H1 (cell line): Measurements from ENCODE around the gene CRTAC1. TPM values are rescaled to one million over a fixed set of nuclear protein-coding genes. Genes with fewer than 3 reads are reported as not detected.

Experiments used
- CTCF ChIA-PET: fragments of 300-600 bp; sonication (Branson Sonifier 250); formaldehyde crosslinking; loops from one replicate; lab custom pipeline; 2021; ENCODE audit not compliant: partially characterized antibody; lab: Charles Lee
- POLR2A ChIA-PET: fragments of 300-600 bp; sonication (Branson Sonifier 250); formaldehyde crosslinking; loops from one replicate; lab custom pipeline; 2021; ENCODE audit warnings: inconsistent platforms; ENCODE audit not compliant: partially characterized antibody; lab: Charles Lee
- DNase-seq, 2 experiments: peaks; one replicate each; pipeline versions ENCODE4 v3.0.0 to v3.0.0-alpha.2; 2010 to 2022; ENCODE audit warnings: low spot score in 2 of 2, low read depth in 1 of 2, mixed read lengths in 1 of 2
- FAIRE-seq: peaks from 2 replicates; lab custom pipeline; 2011; peaks lifted over from hg19 to GRCh38; lab: Jason Lieb, UNC
- H2AFZ ChIP-seq: 2 replicates; pipeline ENCODE4 v1.8.1; 2012; ENCODE audit warnings: low read length, inconsistent platforms
- H2AK5ac ChIP-seq: 2 replicates; pipeline ENCODE4 v1.6.1; 2013; ENCODE audit warnings: low read depth, low read length
- H2BK120ac ChIP-seq: replicated peaks from 2 replicates; pipeline ENCODE3; 2013; ENCODE audit warnings: low read depth, low read length, inconsistent platforms
- H2BK12ac ChIP-seq: 2 replicates; pipeline ENCODE4 v1.6.1; 2013; ENCODE audit warnings: low read depth, low read length
- H2BK15ac ChIP-seq: 2 replicates; pipeline ENCODE4 v1.6.1; 2013; ENCODE audit warnings: low read length
- H2BK20ac ChIP-seq: 2 replicates; pipeline ENCODE4 v1.6.1; 2013; ENCODE audit warnings: low read length
- H2BK5ac ChIP-seq: 2 replicates; pipeline ENCODE4 v1.6.1; 2013; ENCODE audit warnings: low read depth, low read length
- H3K14ac ChIP-seq: 2 replicates; pipeline ENCODE4 v1.6.1; 2013; ENCODE audit warnings: inconsistent platforms; ENCODE audit not compliant: insufficient read length
- H3K18ac ChIP-seq: 2 replicates; pipeline ENCODE4 v1.6.1; 2013; ENCODE audit warnings: low read length; ENCODE audit errors: extremely low read depth
- H3K23ac ChIP-seq: 2 replicates; pipeline ENCODE4 v1.6.1; 2013; ENCODE audit warnings: inconsistent platforms; ENCODE audit not compliant: insufficient read length
- H3K23me2 ChIP-seq: 2 replicates; pipeline ENCODE4 v1.6.1; 2013; ENCODE audit warnings: low read depth, low read length
- H3K27ac ChIP-seq: 2 replicates; pipeline ENCODE4 v1.6.1; 2011; ENCODE audit warnings: low read depth, low read length, inconsistent platforms
- H3K27me3 ChIP-seq, 4 experiments: replicated peaks in 1 of 4; 1 replicate in 1 of 4; 2 replicates in 3 of 4; pipeline versions ENCODE4 v1.6.1 to v1.8.1; 2011 to 2013; ENCODE audit warnings: low read length in 3 of 4, mild to moderate bottlenecking in 3 of 4, inconsistent platforms in 2 of 4, mixed read lengths in 2 of 4, moderate library complexity in 1 of 4; ENCODE audit not compliant: control insufficient read depth in 3 of 4, insufficient read depth in 3 of 4; ENCODE audit errors: extremely low read depth in 1 of 4
- H3K36me3 ChIP-seq, 4 experiments: 2 replicates each; pipeline versions ENCODE4 v1.6.1 to v1.8.1; 2011 to 2013; ENCODE audit warnings: mild to moderate bottlenecking in 4 of 4, low read length in 3 of 4, moderate library complexity in 2 of 4, control low read depth in 1 of 4, inconsistent platforms in 1 of 4; ENCODE audit not compliant: insufficient read depth in 4 of 4, control insufficient read depth in 2 of 4
- H3K4ac ChIP-seq: replicated peaks from 2 replicates; pipeline ENCODE3; 2013; ENCODE audit warnings: low read length, low read depth, mixed read lengths, inconsistent platforms; ENCODE audit not compliant: insufficient read length
- H3K4me1 ChIP-seq, 4 experiments: replicated peaks in 1 of 4; 1 replicate in 1 of 4; 2 replicates in 3 of 4; pipeline versions ENCODE4 v1.6.1 to v1.8.1; 2011 to 2013; ENCODE audit warnings: low read length in 3 of 4, inconsistent platforms in 2 of 4, mixed read lengths in 1 of 4; ENCODE audit not compliant: insufficient read depth in 4 of 4, control insufficient read depth in 3 of 4
- H3K4me2 ChIP-seq, 2 experiments: 2 replicates each; pipeline versions ENCODE4 v1.6.1 to v1.8.1; 2011 to 2013; ENCODE audit warnings: low read depth in 2 of 2, low read length in 2 of 2, control low read depth in 1 of 2, inconsistent platforms in 1 of 2, mild to moderate bottlenecking in 1 of 2; ENCODE audit not compliant: insufficient read depth in 1 of 2
- H3K4me3 ChIP-seq, 4 experiments: fragments of 200-600, 300-600 bp in 1 of 4; sonication (generic), shearing (Covaris generic), sonication (Bioruptor Twin) in 1 of 4; 2 replicates each; pipeline versions ENCODE4 v1.5.1 to v1.8.1; 2011 to 2016; ENCODE audit warnings: low read length in 4 of 4, low read depth in 3 of 4, control low read depth in 2 of 4, inconsistent platforms in 2 of 4, mild to moderate bottlenecking in 2 of 4, mixed read lengths in 1 of 4, moderate library complexity in 1 of 4; ENCODE audit not compliant: insufficient read depth in 2 of 4; ENCODE audit errors: extremely low read depth in 1 of 4
- H3K56ac ChIP-seq: replicated peaks from 2 replicates; pipeline ENCODE3; 2013; ENCODE audit warnings: low read depth, mild to moderate bottlenecking, mixed read lengths, low read length, inconsistent platforms; ENCODE audit not compliant: insufficient read length
- H3K79me1 ChIP-seq: 2 replicates; pipeline ENCODE4 v1.6.1; 2013; ENCODE audit warnings: low read depth, low read length, control low read depth
- H3K79me2 ChIP-seq, 2 experiments: 2 replicates each; pipeline versions ENCODE4 v1.6.1 to v1.8.1; 2012 to 2013; ENCODE audit warnings: low read length in 2 of 2, mild to moderate bottlenecking in 2 of 2, inconsistent platforms in 1 of 2; ENCODE audit not compliant: insufficient read depth in 2 of 2, control insufficient read depth in 1 of 2
- H3K9ac ChIP-seq, 4 experiments: replicated peaks in 1 of 4; 1 replicate in 1 of 4; 2 replicates in 3 of 4; pipeline versions ENCODE4 v1.6.1 to v1.8.1; 2011 to 2013; ENCODE audit warnings: low read depth in 3 of 4, low read length in 3 of 4, control low read depth in 2 of 4, mild to moderate bottlenecking in 2 of 4, moderate library complexity in 2 of 4, inconsistent platforms in 1 of 4; ENCODE audit errors: extremely low read depth in 1 of 4
- H3K9me3 ChIP-seq, 2 experiments: 2 replicates each; pipeline versions ENCODE4 v1.6.1 to v1.8.1; 2012 to 2013; ENCODE audit warnings: mild to moderate bottlenecking in 2 of 2, moderate library complexity in 2 of 2, control low read depth in 1 of 2, inconsistent platforms in 1 of 2, low read depth in 1 of 2, low read length in 1 of 2, mixed read lengths in 1 of 2; ENCODE audit not compliant: insufficient read depth in 2 of 2
- H4K20me1 ChIP-seq, 2 experiments: replicated peaks in 1 of 2; 2 replicates each; pipeline versions ENCODE3 to v1.8.1; 2011 to 2013; ENCODE audit warnings: inconsistent platforms in 2 of 2, low read length in 2 of 2, mild to moderate bottlenecking in 1 of 2; ENCODE audit not compliant: insufficient read depth in 2 of 2, control insufficient read depth in 1 of 2
- H4K5ac ChIP-seq: 2 replicates; pipeline ENCODE4 v1.6.1; 2013; ENCODE audit warnings: low read length, low read depth, mixed read lengths, inconsistent platforms; ENCODE audit not compliant: insufficient read length
- H4K8ac ChIP-seq: 2 replicates; pipeline ENCODE4 v1.8.0; 2013; ENCODE audit warnings: mild to moderate bottlenecking, moderate library complexity, low read length, inconsistent platforms; ENCODE audit not compliant: insufficient read depth; ENCODE audit errors: extremely low read depth
- H4K91ac ChIP-seq: replicated peaks from 2 replicates; pipeline ENCODE3; 2013; ENCODE audit warnings: low read length, mixed read lengths, inconsistent platforms; ENCODE audit not compliant: insufficient read length
- BACH1 ChIP-seq: IDR thresholded peaks from 2 replicates; pipeline ENCODE4 v1.6.1; 2012; ENCODE audit warnings: low read length, improper control_type of control experiment
- BRCA1 ChIP-seq: IDR thresholded peaks from 2 replicates; pipeline ENCODE4 v1.6.1; 2012; ENCODE audit warnings: low read depth, low read length, improper control_type of control experiment
- GTF2F1 ChIP-seq: IDR thresholded peaks from 2 replicates; pipeline ENCODE4 v1.6.1; 2012; ENCODE audit warnings: low read depth, low read length, improper control_type of control experiment, borderline replicate concordance
- JUN ChIP-seq: IDR thresholded peaks from 2 replicates; pipeline ENCODE4 v1.6.1; 2011; ENCODE audit warnings: low read depth, mild to moderate bottlenecking, improper control_type of control experiment, low read length
- NRF1 ChIP-seq: IDR thresholded peaks from 2 replicates; pipeline ENCODE4 v1.6.1; 2011; ENCODE audit warnings: mild to moderate bottlenecking, low read depth, low read length, improper control_type of control experiment
- POU5F1 ChIP-seq: IDR thresholded peaks from 2 replicates; pipeline ENCODE4 v1.6.1; 2011; ENCODE audit warnings: low read depth, mild to moderate bottlenecking, low read length, moderate library complexity
- RAD21 ChIP-seq, 2 experiments: IDR thresholded peaks in 1 of 2; conservative IDR thresholded peaks in 1 of 2; 2 replicates each; pipeline ENCODE4 v1.6.1; 2011; ENCODE audit warnings: low read depth in 2 of 2, low read length in 2 of 2, improper control_type of control experiment in 1 of 2, inconsistent platforms in 1 of 2, mild to moderate bottlenecking in 1 of 2, moderate library complexity in 1 of 2
- SRF ChIP-seq: IDR thresholded peaks from 2 replicates; pipeline ENCODE4 v1.6.1; 2011; ENCODE audit warnings: mild to moderate bottlenecking, low read depth, low read length, moderate library complexity
- YY1 ChIP-seq: IDR thresholded peaks from 2 replicates; pipeline ENCODE4 v1.6.1; 2011; ENCODE audit warnings: low read depth, mild to moderate bottlenecking, low read length
- WGBS, 2 experiments: shearing (Covaris generic) in 1 of 2; methylation state at CpG; one replicate each; pipeline versions ENCODE4 v1.1.6 to v1.1.7; 2013 to 2015; ENCODE audit warnings: low lambda C conversion rate in 2 of 2, mixed read lengths in 2 of 2, inconsistent platforms in 1 of 2, low coverage in 1 of 2, missing lambda C conversion rate in 1 of 2; ENCODE audit not compliant: insufficient replicate concordance in 2 of 2, insufficient coverage in 1 of 2, insufficient read length in 1 of 2; ENCODE audit errors: extremely low coverage in 1 of 2, missing lambda C conversion rate in 1 of 2; 5-methylcytosine and 5-hydroxymethylcytosine counted together
- polyA plus RNA-seq, 7 experiments: library from polyadenylated mRNA; depleted of rRNA in 3 of 7; stranded (reverse) in 5 of 7; unstranded in 2 of 7; fragments of >200 nt in 5 of 7; fragments of 200-250 nt in 2 of 7; gene quantifications; 1 replicate in 5 of 7; 2 replicates in 1 of 7; 4 replicates in 1 of 7; pipeline versions ENCODE4 v1.2.1 to v1.2.3, GENCODE V29; 2011 to 2013; ENCODE audit warnings: missing spikeins in 2 of 7, mixed read lengths in 2 of 7
- total RNA-seq: library from RNA; stranded (reverse); fragmentation: NEBNext Ultra II Directional; extraction: Animal tissue kit (Norgen Biotek cat#: 25700); gene quantifications from 2 replicates; pipeline ENCODE4 v1.2.1, GENCODE V29; 2021
- TF ChIP-seq, protein P1 (sequence below), 3 experiments: IDR thresholded peaks; 1 replicate in 2 of 3; 2 replicates in 1 of 3; pipeline versions ENCODE4 v1.5.1 to v1.6.1; 2011; ENCODE audit warnings: low read length in 3 of 3, mild to moderate bottlenecking in 3 of 3, inconsistent platforms in 2 of 3, low read depth in 1 of 3, moderate library complexity in 1 of 3; ENCODE audit not compliant: insufficient read depth in 1 of 3; ENCODE audit errors: control extremely low read depth in 1 of 3

CRTAC1 gene
- total and polyA plus RNA-seq, 2 of the 8 experiments (the other 6 are each of a cell fraction or from before 2014, with no cell fraction given), result 0.91 to 1.2 TPM

DNA sequence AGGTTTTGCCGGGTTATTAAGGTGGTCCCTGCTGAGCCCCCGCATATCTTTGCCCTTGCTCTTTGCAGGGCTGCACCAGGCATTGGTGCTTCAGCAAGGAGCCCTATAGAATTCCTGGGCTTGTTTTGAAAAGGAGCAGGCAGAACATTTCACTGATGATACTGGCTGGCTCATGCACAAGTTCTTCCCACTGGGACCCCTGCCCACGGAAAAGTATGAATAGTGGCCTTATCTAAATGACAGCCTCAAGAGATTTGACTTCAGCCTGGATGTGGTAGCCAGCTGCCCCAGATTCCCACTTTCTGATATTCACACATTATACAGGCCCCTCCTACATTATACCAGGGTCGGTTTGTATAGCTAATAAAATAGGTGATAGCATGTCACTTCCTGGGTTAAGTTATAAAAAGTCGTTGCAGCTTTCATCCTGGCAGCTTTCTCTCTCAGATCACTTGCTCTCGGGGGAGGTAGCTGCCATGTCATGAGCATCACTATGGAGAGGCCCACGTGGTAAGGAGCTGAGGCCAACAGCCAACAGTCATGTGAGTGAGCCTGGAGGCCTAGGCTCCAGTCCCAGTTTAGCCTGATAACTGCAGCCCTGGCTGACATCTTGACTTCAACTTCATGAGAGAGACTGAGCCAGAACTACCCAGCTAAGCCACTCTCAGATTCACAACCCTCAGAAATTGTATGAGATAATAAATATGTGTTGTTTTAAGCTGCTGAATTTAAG lies 16.8 kb upstream of the CRTAC1 start:
- no peak overlapping the region for H2AFZ ChIP-seq
- DNase-seq, result no peak
- no peak overlapping the region for H3K14ac ChIP-seq
- no peak overlapping the region for H3K18ac ChIP-seq
- no peak overlapping the region for H2BK20ac ChIP-seq
- H3K4me2 ChIP-seq, result no peak overlapping the region
- no peak overlapping the region for H4K8ac ChIP-seq
- no peaks in the 10 kb centered on the region for H3K23me2 ChIP-seq
- H2BK12ac ChIP-seq, result no peak overlapping the region
- no peak overlapping the region for H3K27ac ChIP-seq
- no peaks in the 10 kb centered on the region for H4K20me1 ChIP-seq
- H2BK15ac ChIP-seq, result no peak overlapping the region
- no peak for FAIRE-seq
- no peak overlapping the region for H3K4me3 ChIP-seq
- H3K27me3 ChIP-seq, result peaks cover 0 to 12% (median 6%) of the 10 kb centered on the region in 4 experiments; a peak in 4 of 7 replicates
- H4K91ac ChIP-seq, result no peak overlapping the region
- H3K79me1 ChIP-seq, result no peaks in the 10 kb centered on the region
- CTCF ChIA-PET, result interaction anchor here (1.0 to 19.6 kb wide), 18 partner anchors 16 to 262 kb away, joined by 3 to 318 read pairs (median 4); partner anchors contain the start of gene CRTAC1
- WGBS, 2 experiments, result 79% methylated on average over 7 of the region's 7 CpGs; no CpG with 5 or more reads in 1 of the 2 experiments
- no peak overlapping the region for H2BK5ac ChIP-seq
- no peaks in the 10 kb centered on the region for H3K79me2 ChIP-seq
- no peak overlapping the region for H3K23ac ChIP-seq
- H3K4me1 ChIP-seq, result no peaks in the 10 kb centered on the region
- POLR2A ChIA-PET, result no interaction called here
- no peaks in the 10 kb centered on the region for H3K36me3 ChIP-seq
- H3K4ac ChIP-seq, result no peak overlapping the region
- H2BK120ac ChIP-seq, result no peak overlapping the region
- no peak overlapping the region for H2AK5ac ChIP-seq
- no peak overlapping the region for H3K9ac ChIP-seq
- H3K9me3 ChIP-seq, result no peaks in the 10 kb centered on the region
- no peak overlapping the region for H4K5ac ChIP-seq
- no peak overlapping the region for H3K56ac ChIP-seq
- TF ChIP-seq NRF1 (no peak), JUN (no peak), BACH1 (no peak), SRF (no peak), POU5F1 (no peak), BRCA1 (no peak), RAD21 (IDR thresholded peaks at IDR 0.05 in 1 of 2, conservative IDR thresholded peaks at IDR 0.05 in 1 of 2; ENCODE audit: low read depth in 2 of 2, low read length in 2 of 2) (no peak), YY1 (no peak), GTF2F1 (no peak)
- TF ChIP-seq, protein P1, sequence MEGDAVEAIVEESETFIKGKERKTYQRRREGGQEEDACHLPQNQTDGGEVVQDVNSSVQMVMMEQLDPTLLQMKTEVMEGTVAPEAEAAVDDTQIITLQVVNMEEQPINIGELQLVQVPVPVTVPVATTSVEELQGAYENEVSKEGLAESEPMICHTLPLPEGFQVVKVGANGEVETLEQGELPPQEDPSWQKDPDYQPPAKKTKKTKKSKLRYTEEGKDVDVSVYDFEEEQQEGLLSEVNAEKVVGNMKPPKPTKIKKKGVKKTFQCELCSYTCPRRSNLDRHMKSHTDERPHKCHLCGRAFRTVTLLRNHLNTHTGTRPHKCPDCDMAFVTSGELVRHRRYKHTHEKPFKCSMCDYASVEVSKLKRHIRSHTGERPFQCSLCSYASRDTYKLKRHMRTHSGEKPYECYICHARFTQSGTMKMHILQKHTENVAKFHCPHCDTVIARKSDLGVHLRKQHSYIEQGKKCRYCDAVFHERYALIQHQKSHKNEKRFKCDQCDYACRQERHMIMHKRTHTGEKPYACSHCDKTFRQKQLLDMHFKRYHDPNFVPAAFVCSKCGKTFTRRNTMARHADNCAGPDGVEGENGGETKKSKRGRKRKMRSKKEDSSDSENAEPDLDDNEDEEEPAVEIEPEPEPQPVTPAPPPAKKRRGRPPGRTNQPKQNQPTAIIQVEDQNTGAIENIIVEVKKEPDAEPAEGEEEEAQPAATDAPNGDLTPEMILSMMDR (IDR thresholded peaks at IDR 0.05; ENCODE audit: control extremely low read depth in 1 of 3, insufficient read depth in 1 of 3, low read depth in 1 of 3, low read length in 3 of 3), result no peak
